Neural progenitor cell (in vitro differentiated cells): ENCODE results near the gene ZNF540.

Experiments used
- CTCF ChIP-seq: fragments of 200-600 bp; sonication (generic); IDR thresholded peaks from 2 replicates; pipeline ENCODE4 v1.5.1; 2017; ENCODE audit warnings: antibody characterized with exemption, mild to moderate bottlenecking
- EZH2 ChIP-seq: fragments of 200-600 bp; sonication (generic); IDR thresholded peaks from 2 replicates; pipeline ENCODE4 v1.6.1; 2017; ENCODE audit warnings: antibody characterized with exemption, mild to moderate bottlenecking, moderate library complexity
- EZH2phosphoT487 ChIP-seq: fragments of 200-600 bp; sonication (generic); IDR thresholded peaks from 2 replicates; pipeline ENCODE4 v1.6.1; 2017; ENCODE audit warnings: antibody characterized with exemption

- TF ChIP-seq EZH2phosphoT487 (no peak), EZH2 (no peak), CTCF (no peak)
These were observed 40.7 kb downstream of the ZNF540 start for GRCh38 chr19:37635076-37636056.
